ENCODE data around the gene TTLL5. TPM values are rescaled to one million over a fixed set of nuclear protein-coding genes. Genes with fewer than 3 reads are reported as not detected.

The TTLL5 gene
- total RNA-seq, 4 donors from 2014 or later, result 36.3 to 61.8 (median 36.7) TPM

DNA sequence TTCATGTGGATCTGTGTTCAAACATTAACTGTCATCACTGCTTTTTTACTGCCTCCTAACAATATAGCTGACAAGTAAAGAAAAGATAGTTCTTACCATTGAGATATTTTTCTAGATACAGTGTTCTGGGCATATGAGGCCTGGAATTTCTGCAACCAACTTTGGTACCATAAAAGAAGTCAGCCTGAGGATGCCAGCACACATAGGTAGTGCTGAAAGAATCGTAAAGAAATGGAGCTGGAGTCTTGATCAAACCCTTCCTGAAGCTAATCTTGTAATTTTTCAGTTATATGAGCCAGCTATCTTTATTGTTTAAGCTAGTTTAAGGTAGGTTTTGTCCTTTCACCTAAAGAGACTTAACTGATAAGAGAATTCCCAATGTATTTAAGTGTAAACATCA, 11.7 kb upstream of the TTLL5 start:
- Histone ChIP-seq H3K27me3 (no peaks in the 10 kb centered on the region), H3K36me3 (peaks cover 0 to 65% (median 9%) of the 10 kb centered on the region in 3 donors), H3K4me1 (peaks cover 0 to 50% (median 26%) of the 10 kb centered on the region in 4 donors), H3K4me3 (no peak overlapping the region), H3K9me3 (no peaks in the 10 kb centered on the region), H3K27ac (peak overlapping the region in 2 of 4 donors; percentile 13 to 75)
- WGBS, 2 donors, result 96 to 100% methylated on average over 1 of the region's 1 CpG
- TF ChIP-seq, protein P1, sequence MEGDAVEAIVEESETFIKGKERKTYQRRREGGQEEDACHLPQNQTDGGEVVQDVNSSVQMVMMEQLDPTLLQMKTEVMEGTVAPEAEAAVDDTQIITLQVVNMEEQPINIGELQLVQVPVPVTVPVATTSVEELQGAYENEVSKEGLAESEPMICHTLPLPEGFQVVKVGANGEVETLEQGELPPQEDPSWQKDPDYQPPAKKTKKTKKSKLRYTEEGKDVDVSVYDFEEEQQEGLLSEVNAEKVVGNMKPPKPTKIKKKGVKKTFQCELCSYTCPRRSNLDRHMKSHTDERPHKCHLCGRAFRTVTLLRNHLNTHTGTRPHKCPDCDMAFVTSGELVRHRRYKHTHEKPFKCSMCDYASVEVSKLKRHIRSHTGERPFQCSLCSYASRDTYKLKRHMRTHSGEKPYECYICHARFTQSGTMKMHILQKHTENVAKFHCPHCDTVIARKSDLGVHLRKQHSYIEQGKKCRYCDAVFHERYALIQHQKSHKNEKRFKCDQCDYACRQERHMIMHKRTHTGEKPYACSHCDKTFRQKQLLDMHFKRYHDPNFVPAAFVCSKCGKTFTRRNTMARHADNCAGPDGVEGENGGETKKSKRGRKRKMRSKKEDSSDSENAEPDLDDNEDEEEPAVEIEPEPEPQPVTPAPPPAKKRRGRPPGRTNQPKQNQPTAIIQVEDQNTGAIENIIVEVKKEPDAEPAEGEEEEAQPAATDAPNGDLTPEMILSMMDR (IDR thresholded peaks at IDR 0.05), result no peak
- TF ChIP-seq EP300 (IDR thresholded peaks at IDR 0.05), result no peak
- DNase-seq (ENCODE audit: low spot score in 2 of 2), result no peak

DNA sequence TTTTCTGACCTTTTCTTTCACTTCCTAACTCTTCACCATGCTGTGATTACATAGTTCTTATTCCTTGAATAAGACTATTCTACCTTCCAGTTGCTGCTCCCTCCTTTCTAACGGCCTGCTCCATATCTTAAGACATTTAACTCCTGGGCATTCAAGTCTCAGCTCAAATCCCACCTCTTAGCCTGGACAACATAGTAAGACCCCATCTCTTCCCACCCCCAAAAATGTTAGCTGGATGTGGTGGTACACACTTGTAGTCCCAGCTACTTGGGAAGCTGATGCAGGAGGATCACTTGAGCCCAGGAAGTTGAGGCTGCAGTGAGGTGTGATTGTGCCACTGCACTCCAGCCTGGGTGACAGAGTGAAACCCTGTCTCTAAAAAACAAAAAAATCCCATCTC, 11.3 kb upstream of the TTLL5 start:
- no peak overlapping the region for H3K4me3 ChIP-seq
- TF ChIP-seq EP300 (IDR thresholded peaks at IDR 0.05) (no peak), POLR2A (IDR thresholded peaks at IDR 0.05) (no peak)
- TF ChIP-seq, protein P1 (IDR thresholded peaks at IDR 0.05), result no peak
- 97 to 98% methylated on average over 1 of the region's 1 CpG for WGBS, 2 donors

DNA sequence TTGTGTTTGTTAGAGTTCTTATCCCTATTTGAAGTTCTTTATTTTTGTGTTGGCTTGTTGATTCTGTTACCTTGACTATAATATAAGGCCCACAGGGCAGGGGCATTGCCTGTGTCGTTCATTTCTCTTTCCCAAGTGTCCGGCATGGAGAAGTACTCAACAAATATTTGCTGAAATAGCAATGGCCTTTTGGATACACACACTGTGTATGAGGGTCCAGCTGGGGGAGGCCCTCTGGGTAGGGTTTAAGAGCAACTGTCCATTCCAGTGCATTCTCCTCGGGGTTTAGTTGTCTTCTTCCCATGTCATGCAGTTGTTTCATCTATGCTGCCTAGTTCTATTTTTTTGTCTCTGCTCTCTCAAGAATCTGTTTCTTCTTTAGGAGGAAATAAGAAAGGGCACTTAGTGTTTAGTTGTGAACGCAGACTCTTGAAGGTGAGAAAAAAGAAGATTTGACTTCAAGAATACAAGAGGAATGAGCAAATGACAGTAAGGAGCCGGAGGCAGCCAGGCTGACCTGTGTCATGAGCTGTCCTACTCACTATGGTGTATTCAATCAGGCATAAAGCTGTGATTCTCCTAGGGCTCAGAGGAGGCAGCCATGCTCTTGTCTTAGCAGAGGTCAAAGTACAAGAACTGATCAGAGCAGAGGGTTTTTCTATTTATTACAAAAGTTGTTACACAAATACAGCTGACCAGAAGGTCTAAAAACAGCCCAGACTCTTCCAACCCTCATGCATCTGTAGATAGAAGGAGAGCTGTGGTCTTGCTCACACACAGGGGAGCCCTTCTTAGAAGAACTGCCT, 10.6 kb upstream of the TTLL5 start:
- peaks cover 0 to 72% (median 12%) of the 10 kb centered on the region in 3 donors for H3K36me3 ChIP-seq
- no peak overlapping the region for H3K4me3 ChIP-seq
- H3K4me1 ChIP-seq, result peaks cover 0 to 50% (median 27%) of the 10 kb centered on the region in 4 donors
- no peaks in the 10 kb centered on the region for H3K9me3 ChIP-seq
- H3K27me3 ChIP-seq, result no peaks in the 10 kb centered on the region
- 87 to 91% methylated on average over 5 of the region's 5 CpGs for WGBS, 2 donors
- TF ChIP-seq EP300 (IDR thresholded peaks at IDR 0.05), result no peak
- TF ChIP-seq POLR2A (IDR thresholded peaks at IDR 0.05), result peak in 1 of 2 donors; percentile 19
- no peak for DNase-seq (ENCODE audit: low spot score in 2 of 2)
- H3K27ac ChIP-seq, result peak overlapping the region in 2 of 4 donors; percentile 13 to 20

More for the DNA sequence above, 11.3 kb upstream of the TTLL5 start:
- peaks cover 0 to 66% (median 9%) of the 10 kb centered on the region in 3 donors for H3K36me3 ChIP-seq
- no peaks in the 10 kb centered on the region for H3K9me3 ChIP-seq
- peak overlapping the region in 2 of 4 donors; percentile 13 to 68 for H3K27ac ChIP-seq
- H3K27me3 ChIP-seq, result no peaks in the 10 kb centered on the region
- H3K4me1 ChIP-seq, result peaks cover 0 to 52% (median 27%) of the 10 kb centered on the region in 4 donors
- DNase-seq (ENCODE audit: low spot score in 2 of 2), result no peak

DNA sequence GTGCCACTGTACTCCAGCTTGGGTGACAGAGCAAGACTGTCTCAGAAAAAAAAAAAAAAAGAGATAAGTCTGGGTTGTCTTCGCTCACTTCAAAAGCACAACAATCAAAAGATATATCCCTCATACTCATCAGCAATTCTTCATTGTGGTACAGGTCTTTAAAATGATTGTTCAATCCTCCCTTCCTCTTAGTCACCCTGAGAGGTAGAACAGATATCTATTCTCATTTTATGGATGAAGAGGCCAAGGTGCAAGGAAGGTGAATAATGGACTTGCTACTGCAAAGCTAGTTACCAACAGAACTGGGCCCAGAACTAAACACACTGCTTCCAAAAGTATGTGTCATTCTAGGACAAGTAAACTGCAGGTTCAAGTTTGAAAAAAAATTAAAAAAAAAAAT, 7.5 kb upstream of the TTLL5 start:
- Histone ChIP-seq H3K4me3 (no peak overlapping the region), H3K9me3 (no peaks in the 10 kb centered on the region), H3K36me3 (peaks cover 0 to 69% (median 12%) of the 10 kb centered on the region in 3 donors), H3K27ac (no peak overlapping the region), H3K27me3 (no peaks in the 10 kb centered on the region), H3K4me1 (peaks cover 0 to 19% (median 6%) of the 10 kb centered on the region in 4 donors)
- DNase-seq (ENCODE audit: low spot score in 2 of 2), result no peak
- no peak for TF ChIP-seq EP300 (IDR thresholded peaks at IDR 0.05)
- TF ChIP-seq, protein P1 (IDR thresholded peaks at IDR 0.05), result no peak
- no peak for TF ChIP-seq POLR2A (IDR thresholded peaks at IDR 0.05)
- WGBS, 2 donors, result 95 to 96% methylated on average over 1 of the region's 1 CpG

DNA sequence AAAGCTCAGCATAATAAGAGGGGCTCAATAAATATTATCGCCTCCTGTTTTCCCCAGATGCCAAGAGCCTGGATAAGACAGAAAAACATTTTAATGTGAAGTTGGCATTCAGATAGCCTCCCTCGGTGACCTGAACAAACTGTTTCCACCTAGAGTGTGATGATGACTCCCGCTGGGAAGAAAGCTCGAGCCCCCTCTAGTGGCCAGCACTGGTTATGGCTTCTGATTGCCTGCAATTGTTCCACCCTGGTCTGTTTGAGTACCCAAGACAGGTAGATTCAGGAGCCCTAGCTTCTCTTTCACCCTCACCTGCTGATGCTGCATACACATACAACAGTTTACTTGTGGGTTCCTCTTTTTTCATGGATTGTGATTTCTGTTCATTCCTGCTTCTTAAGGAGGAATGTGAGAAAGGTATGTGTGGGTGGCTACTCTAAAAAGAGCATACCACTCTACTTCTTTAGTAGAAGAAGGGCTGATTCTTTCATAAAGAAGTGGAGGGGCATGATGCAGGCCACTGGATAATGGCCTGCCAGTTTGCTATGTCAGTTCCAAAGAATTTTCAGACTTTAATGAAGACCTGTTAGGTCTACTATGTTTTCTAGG, 6.8 kb upstream of the TTLL5 start:
- Histone ChIP-seq H3K27ac (peak overlapping the region in 1 of 4 donors; percentile 43), H3K4me3 (no peak overlapping the region), H3K36me3 (peaks cover 0 to 65% (median 12%) of the 10 kb centered on the region in 3 donors), H3K9me3 (no peaks in the 10 kb centered on the region), H3K4me1 (peaks cover 0 to 21% (median 6%) of the 10 kb centered on the region in 4 donors), H3K27me3 (no peaks in the 10 kb centered on the region)
- peak; percentile 75 to 85 for DNase-seq (ENCODE audit: low spot score in 2 of 2)
- WGBS, 2 donors, result 5 to 9% methylated on average over 4 of the region's 4 CpGs
- TF ChIP-seq EP300 (IDR thresholded peaks at IDR 0.05) (peak in 1 of 2 donors; percentile 59), POLR2A (IDR thresholded peaks at IDR 0.05) (no peak)
- TF ChIP-seq, protein P1 (IDR thresholded peaks at IDR 0.05), result peak; percentile 89 to 96 (median 95)

Data from tibial nerve (tissue), 4 donors.